COLO668 (cell line): ENCODE results near the gene TAOK3.

Source experiments
- DNase-seq: peaks from one replicate; lab custom pipeline; 2025; ENCODE audit not compliant: unreplicated experiment; lab: John Stamatoyannopoulos, UW

TAOK3 gene

DNA sequence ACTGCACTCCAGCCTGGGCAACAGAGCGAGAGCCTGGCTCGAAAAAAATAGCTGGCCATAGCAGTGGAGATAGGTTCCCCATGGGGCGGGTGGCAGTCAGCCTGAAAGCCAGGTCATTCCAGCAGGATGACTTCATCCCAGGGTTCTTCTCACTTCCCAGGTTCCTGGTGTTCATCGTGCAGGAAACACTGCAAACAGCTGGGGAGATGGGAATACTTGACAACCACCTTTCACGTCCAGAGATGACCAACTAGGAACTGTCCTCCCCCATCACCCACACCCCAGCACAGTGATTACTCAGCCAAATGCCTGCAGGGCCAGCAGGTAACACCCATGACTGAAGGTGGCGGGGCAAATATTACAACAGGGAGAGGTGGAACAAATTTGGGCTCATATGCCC is 270.6 kb downstream of the TAOK3 start:
- DNase-seq: peak; percentile 51

DNA sequence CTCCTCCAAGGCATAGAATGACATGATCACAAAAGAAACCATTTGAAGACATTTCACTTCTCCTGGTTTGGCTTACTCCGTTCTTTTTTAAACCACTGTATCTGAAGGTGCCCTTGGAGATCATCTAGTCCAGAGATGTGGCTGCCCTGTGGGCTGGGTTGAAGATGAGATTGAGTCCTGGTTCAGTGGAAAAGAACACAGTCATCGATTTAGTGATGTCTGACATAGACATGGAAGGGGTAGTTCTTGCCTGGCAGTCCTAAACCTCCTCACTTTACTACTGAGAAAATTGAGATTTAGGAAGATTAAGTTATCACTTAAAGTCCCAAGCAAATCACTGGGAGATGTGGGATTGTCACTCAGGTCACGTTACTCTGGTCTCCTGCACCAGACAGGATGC is 271.7 kb downstream of the TAOK3 start:
- no peak for DNase-seq
